ENCODE data around the gene STX8.

STX8 gene

DNA sequence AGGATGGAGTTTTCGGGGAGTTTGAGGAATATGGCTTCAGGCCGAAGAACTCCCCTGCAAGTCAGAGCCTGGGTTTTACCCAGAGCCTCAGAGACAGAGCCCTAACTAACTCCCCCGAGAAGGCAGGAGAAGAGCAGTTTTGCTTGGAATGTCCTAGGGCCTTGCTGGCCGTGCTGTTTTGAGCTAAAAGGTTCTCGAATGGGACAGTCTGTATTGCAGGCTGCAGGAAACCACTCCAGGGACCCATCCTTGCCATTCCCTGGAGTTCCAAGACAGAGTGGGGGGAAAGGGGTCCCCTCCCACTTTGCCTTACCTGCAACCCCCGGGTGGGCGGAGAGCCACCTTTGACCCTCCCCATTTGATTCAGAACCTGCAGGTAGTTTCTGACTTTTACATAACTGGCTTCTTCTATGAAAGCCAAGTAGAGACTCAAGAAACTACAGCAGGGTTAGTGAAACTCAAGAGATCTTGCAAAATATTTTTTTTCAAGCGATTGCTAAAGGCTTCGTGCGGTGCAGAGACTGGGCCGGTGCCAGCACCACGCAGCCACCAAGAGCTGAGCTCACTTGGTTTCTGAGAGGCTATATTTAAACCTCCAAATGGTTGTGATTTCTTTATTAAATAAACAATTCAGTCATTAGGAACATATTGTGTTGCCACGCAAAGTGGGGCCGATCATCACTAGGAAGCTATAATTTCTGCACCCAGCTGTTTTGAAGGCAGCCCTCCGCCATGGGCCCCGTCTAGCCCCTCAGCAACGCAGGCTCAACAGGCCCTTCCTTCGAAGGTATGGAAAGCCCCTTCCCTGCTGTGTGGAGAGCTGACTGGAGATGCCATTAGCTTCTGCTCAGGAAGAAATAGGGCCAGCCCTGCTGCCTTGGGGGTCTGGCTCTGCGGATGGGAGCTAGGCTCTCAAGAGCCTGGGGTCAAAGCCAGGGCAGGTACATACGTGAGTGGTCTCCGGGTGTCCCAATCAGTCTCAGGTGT lies 331.3 kb downstream of the STX8 start:
- Histone ChIP-seq H3K4me3 (replicated peaks; ENCODE audit: low read depth, low read length) (no peak overlapping the region), H3K27me3 (replicated peaks; ENCODE audit: control insufficient read depth, insufficient read depth, low read length) (no peaks in the 10 kb centered on the region), H3K36me3 (ENCODE audit: control insufficient read depth, insufficient read depth, low read length) (no peaks in the 10 kb centered on the region)
- TF ChIP-seq CTCF (IDR thresholded peaks at IDR 0.05; ENCODE audit: insufficient read depth, low read length, poor library complexity, severe bottlenecking), result no peak
- DNase-seq (ENCODE audit: extremely low read depth, insufficient read length), result no peak

- no peak for TF ChIP-seq CTCF (IDR thresholded peaks at IDR 0.05; ENCODE audit: insufficient read depth, low read length, poor library complexity, severe bottlenecking)
- H3K4me3 ChIP-seq (replicated peaks; ENCODE audit: low read depth, low read length), result no peak overlapping the region
- H3K36me3 ChIP-seq (ENCODE audit: control insufficient read depth, insufficient read depth, low read length), result no peaks in the 10 kb centered on the region
- H3K27me3 ChIP-seq (replicated peaks; ENCODE audit: control insufficient read depth, insufficient read depth, low read length), result no peaks in the 10 kb centered on the region
- DNase-seq (ENCODE audit: extremely low read depth, insufficient read length), result no peak
Measured at GRCh38 chr17:9242983-9243382, 332.6 kb downstream of the STX8 start.

DNA sequence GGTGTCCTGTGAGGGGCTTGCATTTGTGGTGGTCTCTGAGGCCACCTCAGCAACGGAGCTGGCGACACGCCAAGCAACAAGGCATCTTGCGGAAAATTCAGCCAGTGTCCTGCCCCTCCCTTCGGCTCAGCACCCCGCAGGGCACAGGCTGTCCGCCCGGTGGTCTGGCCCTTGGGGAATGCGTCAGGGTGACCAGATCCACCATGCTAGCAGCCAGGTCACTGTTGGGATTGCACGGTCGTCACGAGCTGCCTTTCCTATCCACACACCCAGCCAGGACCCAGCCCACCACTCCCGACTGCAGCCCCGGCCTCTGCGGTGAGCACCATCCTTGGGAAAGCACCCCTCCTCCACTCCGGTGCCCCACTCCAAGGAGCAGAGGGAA lies 333.1 kb downstream of the STX8 start:
- DNase-seq (ENCODE audit: extremely low read depth, insufficient read length), result no peak
- Histone ChIP-seq H3K4me3 (replicated peaks; ENCODE audit: low read depth, low read length) (no peak overlapping the region), H3K36me3 (ENCODE audit: control insufficient read depth, insufficient read depth, low read length) (no peaks in the 10 kb centered on the region), H3K27me3 (replicated peaks; ENCODE audit: control insufficient read depth, insufficient read depth, low read length) (no peaks in the 10 kb centered on the region)
- no peak for TF ChIP-seq CTCF (IDR thresholded peaks at IDR 0.05; ENCODE audit: insufficient read depth, low read length, poor library complexity, severe bottlenecking)

DNA sequence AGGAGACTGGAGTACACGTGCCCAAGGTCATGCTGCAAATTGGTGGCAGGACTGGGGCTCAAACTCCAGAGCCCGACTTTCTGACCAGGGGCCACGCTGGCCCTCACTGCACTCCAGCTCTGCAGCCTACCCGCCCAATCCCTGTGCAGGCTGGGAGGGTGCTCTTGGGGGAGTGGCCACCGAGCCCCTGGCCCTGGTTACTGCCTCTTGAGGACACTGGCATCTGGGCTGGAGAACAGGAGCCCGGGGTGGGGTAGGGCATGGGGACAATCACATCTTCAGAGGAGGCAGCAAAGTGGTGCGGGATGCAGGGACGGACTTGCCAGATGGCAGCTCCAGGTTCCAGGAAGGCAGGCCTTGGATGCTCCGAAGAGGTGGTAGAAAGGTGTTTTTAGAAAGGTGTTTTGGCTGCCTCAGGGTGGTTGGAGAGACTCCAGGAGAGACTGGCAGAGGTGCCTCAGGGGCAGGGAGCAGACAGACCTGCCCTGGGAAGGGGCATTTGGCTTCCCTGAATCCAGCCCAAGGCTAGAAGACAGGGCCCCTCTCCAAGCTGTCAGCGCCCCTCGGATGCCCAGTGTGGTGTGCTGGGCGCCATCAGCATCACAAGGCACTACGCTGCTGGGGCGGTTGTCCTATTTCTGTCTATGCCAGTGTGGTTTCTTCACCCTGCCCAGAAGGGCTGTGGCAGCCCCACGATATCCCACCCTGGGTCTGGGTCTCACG lies 333.7 kb downstream of the STX8 start:
- DNase-seq (ENCODE audit: extremely low read depth, insufficient read length), result no peak
- TF ChIP-seq CTCF (IDR thresholded peaks at IDR 0.05; ENCODE audit: insufficient read depth, low read length, poor library complexity, severe bottlenecking), result no peak
- H3K4me3 ChIP-seq (replicated peaks; ENCODE audit: low read depth, low read length), result no peak overlapping the region
- H3K36me3 ChIP-seq (ENCODE audit: control insufficient read depth, insufficient read depth, low read length), result no peaks in the 10 kb centered on the region
- no peaks in the 10 kb centered on the region for H3K27me3 ChIP-seq (replicated peaks; ENCODE audit: control insufficient read depth, insufficient read depth, low read length)

GRCh38 chr17:9241371-9241712 lies 334.3 kb downstream of the STX8 start:
- no peaks in the 10 kb centered on the region for H3K36me3 ChIP-seq (ENCODE audit: control insufficient read depth, insufficient read depth, low read length)
- H3K27me3 ChIP-seq (replicated peaks; ENCODE audit: control insufficient read depth, insufficient read depth, low read length), result no peaks in the 10 kb centered on the region
- no peak for DNase-seq (ENCODE audit: extremely low read depth, insufficient read length)
- H3K4me3 ChIP-seq (replicated peaks; ENCODE audit: low read depth, low read length), result no peak overlapping the region
- no peak for TF ChIP-seq CTCF (IDR thresholded peaks at IDR 0.05; ENCODE audit: insufficient read depth, low read length, poor library complexity, severe bottlenecking)
